Prostate gland (tissue), 2 donors: ENCODE measurements around the gene DHX38.

Experiments used
- CTCF ChIP-seq, 4 experiments: fragments of 200-600 bp in 2 of 4; fragments of 450-650 bp in 2 of 4; sonication (generic) in 2 of 4; IDR thresholded peaks; 1 replicate in 3 of 4; 2 replicates in 1 of 4; pipeline ENCODE4 v1.5.1; 2016 to 2019; ENCODE audit warnings: antibody characterized with exemption in 4 of 4, mild to moderate bottlenecking in 2 of 4, moderate library complexity in 2 of 4
- POLR2A ChIP-seq: fragments of 450-650 bp; IDR thresholded peaks from one replicate; pipeline ENCODE4 v1.6.1; 2016; ENCODE audit warnings: antibody characterized with exemption, mild to moderate bottlenecking

GRCh38 chr16:72137380-72138063 lies 43.9 kb downstream of the DHX38 start:
- TF ChIP-seq CTCF (IDR thresholded peaks at IDR 0.05) (no peak), POLR2A (no peak)
